HG02678 (cell line): Measurements from ENCODE around the gene NKTR.

Experiments used
- ATAC-seq: cut with Tn5 transposase; IDR thresholded peaks from one replicate; pipeline ENCODE4 v1.9.1; 2021; ENCODE audit warnings: mild to moderate bottlenecking, moderate library complexity; ENCODE audit not compliant: unreplicated experiment

NKTR gene

GRCh38 chr3:42647821-42648459, 47.5 kb downstream of the NKTR start:
- no peak for ATAC-seq

- no peak for ATAC-seq
These were observed 48.5 kb downstream of the NKTR start for GRCh38 chr3:42649006-42649405.

- ATAC-seq: no peak
These were observed 49.3 kb downstream of the NKTR start for GRCh38 chr3:42649783-42650182.

- no peak for ATAC-seq
These were observed 51.0 kb downstream of the NKTR start for GRCh38 chr3:42651248-42652091.

- ATAC-seq: peak; percentile 20
These were observed 51.7 kb downstream of the NKTR start for GRCh38 chr3:42652251-42652610.

GRCh38 chr3:42652611-42653302, 52.3 kb downstream of the NKTR start:
- peak; percentile 71 for ATAC-seq

GRCh38 chr3:42653303-42653559, 52.7 kb downstream of the NKTR start:
- ATAC-seq: no peak

GRCh38 chr3:42653560-42654330, 53.3 kb downstream of the NKTR start, which contains the start of gene ZBTB47:
Gene ZBTB47 (plus strand): TSS chr3:42653697. CDS start chr3:42658356, 4,659 bp downstream.
- no peak for ATAC-seq

GRCh38 chr3:42654331-42655201, 54.1 kb downstream of the NKTR start:
- no peak for ATAC-seq

- ATAC-seq: no peak
These were observed 54.9 kb downstream of the NKTR start for GRCh38 chr3:42655331-42655888.

- ATAC-seq: no peak
These were observed 55.6 kb downstream of the NKTR start for GRCh38 chr3:42655980-42656679.

GRCh38 chr3:42656680-42657610, 56.5 kb downstream of the NKTR start:
- ATAC-seq: no peak

GRCh38 chr3:42657675-42658074, 57.2 kb downstream of the NKTR start:
- no peak for ATAC-seq

- no peak for ATAC-seq
These were observed 57.7 kb downstream of the NKTR start for GRCh38 chr3:42658091-42658770.

GRCh38 chr3:42658771-42659390, 58.4 kb downstream of the NKTR start:
- no peak for ATAC-seq

- ATAC-seq: no peak
These were observed 59.1 kb downstream of the NKTR start for GRCh38 chr3:42659451-42660130.
